Astrocyte (in vitro differentiated cells and primary cell): ENCODE measurements around the gene GORASP2.

Experiments
- CTCF ChIP-seq: IDR thresholded peaks from 2 replicates; pipeline ENCODE4 v1.5.1; 2011; ENCODE audit warnings: low read depth, mild to moderate bottlenecking, inconsistent platforms, low read length, moderate library complexity; ENCODE audit not compliant: insufficient read depth
- EZH2 ChIP-seq: IDR thresholded peaks from 2 replicates; pipeline ENCODE4 v1.6.1; 2012; ENCODE audit warnings: mild to moderate bottlenecking, low read length, inconsistent platforms; ENCODE audit not compliant: insufficient read depth

- no peak for TF ChIP-seq CTCF
- TF ChIP-seq EZH2 = no peak
Measured at GRCh38 chr2:170922634-170923494, 6.2 kb upstream of the GORASP2 start.
